HG03139 (cell line): ENCODE results near the gene GNPTAB.
"Not testable (repeated sequence)": the region's sequence is repeated elsewhere in the genome, so short reads cannot be mapped to it uniquely, and the experiment has no call there.

ENCODE experiments used
- ATAC-seq: cut with Tn5 transposase; IDR thresholded peaks from one replicate; pipeline ENCODE4 v1.9.1; 2021; ENCODE audit not compliant: unreplicated experiment

GNPTAB gene

DNA sequence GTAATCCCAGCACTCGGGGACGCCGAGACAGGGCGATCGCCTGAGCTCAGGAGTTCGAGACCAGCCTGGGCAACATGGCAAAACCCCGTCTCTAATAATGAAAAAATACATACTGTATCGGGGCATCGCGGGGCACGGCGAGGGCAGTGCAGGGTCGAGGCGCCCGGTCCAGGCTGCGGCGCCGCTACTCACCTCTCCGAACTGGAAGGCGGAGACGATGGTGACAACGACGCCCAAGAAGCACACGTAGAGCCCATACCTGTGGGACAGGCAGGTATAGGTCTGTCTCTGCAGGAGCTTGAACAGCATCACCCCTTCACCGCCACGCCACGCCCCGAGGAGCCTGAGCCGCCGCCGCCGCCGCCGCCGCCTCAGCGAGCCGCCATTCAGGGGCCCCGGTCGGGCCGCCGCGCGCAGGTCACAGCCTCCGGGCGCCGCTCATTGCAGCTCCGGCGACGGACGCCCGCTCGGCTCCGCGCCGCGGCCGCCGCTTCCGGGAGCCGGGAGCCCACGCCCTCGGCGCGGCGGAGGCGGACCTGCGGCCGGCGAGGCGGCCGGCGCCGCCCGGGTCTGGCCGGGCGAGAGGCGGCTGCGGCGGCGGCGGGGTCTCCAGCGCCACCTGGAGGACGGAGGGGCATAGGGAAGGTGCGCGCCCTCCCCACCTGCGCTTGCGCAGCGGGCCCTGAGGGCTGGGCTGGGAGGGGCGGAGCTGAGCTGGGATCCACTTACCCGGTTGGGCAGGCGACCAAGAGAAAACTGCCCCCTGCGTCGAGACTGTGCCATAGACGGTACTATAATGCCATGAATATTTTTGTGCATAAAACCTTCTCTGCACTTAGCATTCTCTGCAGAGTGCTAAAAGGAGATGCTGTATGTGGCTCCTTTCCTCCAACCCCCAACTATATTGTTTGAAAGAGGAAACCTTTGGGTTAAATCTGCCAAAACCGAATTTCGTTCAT, at the start of gene GNPTAB:
Gene GNPTAB, minus strand, starts transcription at position 593 of the 959 bp plus-strand sequence. Its CDS starts 284 bp downstream, at position 309.
- peak; percentile 95 for ATAC-seq

DNA sequence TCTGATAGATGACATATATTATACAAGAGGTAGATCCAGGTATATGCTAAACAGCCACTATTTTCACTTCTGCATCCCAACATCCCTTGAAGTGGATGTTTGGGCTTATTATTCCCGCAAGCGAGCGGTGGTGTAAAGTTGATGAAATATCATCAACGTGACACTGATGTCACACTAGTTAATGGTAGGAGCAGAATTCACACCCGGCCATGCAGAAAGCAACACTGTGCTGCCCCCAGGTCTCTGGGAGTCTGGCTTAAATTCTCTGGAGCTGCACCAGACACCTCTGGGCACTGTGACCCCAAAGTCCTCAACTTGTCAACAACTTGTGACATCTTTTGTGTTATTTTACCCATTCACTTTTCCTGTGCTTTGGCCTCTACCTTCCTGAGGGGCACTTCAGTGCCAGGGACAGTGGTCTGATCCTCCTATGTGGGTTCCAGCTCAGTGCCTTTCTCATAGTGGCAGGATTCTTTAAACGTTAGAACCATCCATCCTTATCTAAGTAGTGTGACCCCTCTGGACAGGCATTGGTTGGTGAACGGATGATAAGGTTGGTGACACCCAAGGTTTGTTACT, 47.6 kb upstream of the GNPTAB start:
- no peak for ATAC-seq

- peak; percentile 18 for ATAC-seq
These were observed 47.1 kb upstream of the GNPTAB start for GRCh38 chr12:101877806-101878242.

GRCh38 chr12:101876861-101877805, 46.4 kb upstream of the GNPTAB start, which contains the start of gene DRAM1:
Gene DRAM1 (plus strand): TSS chr12:101877580. CDS start chr12:101877790, 210 bp downstream.
- ATAC-seq, result peak; percentile 75

DNA sequence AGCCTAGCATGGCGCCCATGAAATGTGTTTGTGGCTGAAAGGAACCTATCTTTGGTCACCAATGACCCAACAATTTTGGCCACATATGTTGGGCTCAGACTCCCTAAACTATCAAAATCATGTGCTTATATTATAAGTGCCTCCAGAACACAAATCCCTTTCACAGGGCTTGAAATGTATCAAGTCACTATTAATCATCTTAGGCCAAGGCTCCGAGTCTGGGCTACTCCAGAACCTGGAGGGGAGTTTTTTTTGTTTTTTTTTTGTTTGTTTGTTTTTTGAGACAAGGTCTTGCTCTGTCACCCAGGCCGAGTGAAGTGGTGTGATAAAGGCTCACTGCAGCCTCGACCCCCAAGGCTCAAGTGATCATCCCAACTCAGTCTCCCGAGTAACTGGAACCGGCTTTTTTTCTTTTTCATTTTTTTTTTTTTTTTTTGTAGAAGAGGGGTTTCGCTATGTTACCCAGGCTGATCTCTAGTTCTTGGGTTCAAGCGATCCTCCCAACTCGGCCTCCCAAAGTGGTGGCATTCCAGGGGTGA, 45.6 kb upstream of the GNPTAB start:
- no peak for ATAC-seq

GRCh38 chr12:101875162-101875561, 44.4 kb upstream of the GNPTAB start:
- no peak for ATAC-seq

GRCh38 chr12:101870925-101871324, 40.2 kb upstream of the GNPTAB start:
- ATAC-seq, result no peak

- ATAC-seq, result not testable (repeated sequence)
These were observed 36.9 kb upstream of the GNPTAB start for GRCh38 chr12:101867619-101868018.

GRCh38 chr12:101866615-101867373, 36.0 kb upstream of the GNPTAB start:
- ATAC-seq, result no peak

- no peak for ATAC-seq
These were observed 33.2 kb upstream of the GNPTAB start for GRCh38 chr12:101863981-101864380.

- no peak for ATAC-seq
These were observed 31.5 kb upstream of the GNPTAB start for GRCh38 chr12:101862245-101862644.

- ATAC-seq, result not testable (repeated sequence)
These were observed 30.9 kb upstream of the GNPTAB start for GRCh38 chr12:101861688-101862087.

GRCh38 chr12:101859664-101860607, 29.2 kb upstream of the GNPTAB start:
- ATAC-seq, result peak; percentile 38

GRCh38 chr12:101858361-101858760, 27.6 kb upstream of the GNPTAB start:
- no peak for ATAC-seq

GRCh38 chr12:101857043-101857558, 26.3 kb upstream of the GNPTAB start:
- peak; percentile 39 for ATAC-seq

DNA sequence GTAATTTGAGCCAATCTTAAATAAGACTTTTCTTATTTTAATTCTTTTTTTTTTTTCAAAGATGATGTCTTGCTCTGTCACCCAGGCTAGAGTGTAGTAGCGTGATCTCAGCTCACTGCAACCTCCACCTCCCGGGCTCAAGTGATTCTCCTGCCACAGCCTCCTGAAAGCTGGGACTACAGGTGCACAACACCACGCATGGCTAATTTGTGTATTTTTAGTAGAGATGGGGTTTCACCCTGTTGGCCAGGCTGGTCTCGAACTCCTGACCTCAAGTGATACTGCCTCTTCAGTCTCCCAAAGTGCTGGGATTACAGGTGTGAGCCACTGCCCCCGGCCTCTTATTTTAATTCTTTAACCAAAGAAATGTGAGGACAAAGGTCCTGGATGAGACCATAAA, 25.9 kb upstream of the GNPTAB start:
- ATAC-seq, result not testable (repeated sequence)

DNA sequence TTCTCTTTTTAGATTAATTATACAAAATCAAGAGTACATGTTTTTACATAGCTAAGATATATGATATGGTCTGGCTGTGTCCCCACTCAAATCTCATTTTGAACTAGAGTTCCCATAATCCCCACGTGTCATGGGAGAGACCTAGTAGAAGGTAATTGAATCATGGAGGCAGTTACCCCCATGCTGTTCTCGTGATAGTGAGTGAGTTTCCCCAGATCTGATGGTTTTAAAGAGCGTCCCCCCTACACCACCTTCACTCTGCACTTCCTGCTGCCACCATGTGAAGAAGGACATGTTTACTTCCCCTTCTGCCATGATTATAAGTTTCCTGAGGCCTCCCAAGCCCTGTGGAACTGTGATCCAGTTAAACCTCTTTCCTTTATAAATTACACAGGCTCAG, 25.2 kb upstream of the GNPTAB start:
- no peak for ATAC-seq

DNA sequence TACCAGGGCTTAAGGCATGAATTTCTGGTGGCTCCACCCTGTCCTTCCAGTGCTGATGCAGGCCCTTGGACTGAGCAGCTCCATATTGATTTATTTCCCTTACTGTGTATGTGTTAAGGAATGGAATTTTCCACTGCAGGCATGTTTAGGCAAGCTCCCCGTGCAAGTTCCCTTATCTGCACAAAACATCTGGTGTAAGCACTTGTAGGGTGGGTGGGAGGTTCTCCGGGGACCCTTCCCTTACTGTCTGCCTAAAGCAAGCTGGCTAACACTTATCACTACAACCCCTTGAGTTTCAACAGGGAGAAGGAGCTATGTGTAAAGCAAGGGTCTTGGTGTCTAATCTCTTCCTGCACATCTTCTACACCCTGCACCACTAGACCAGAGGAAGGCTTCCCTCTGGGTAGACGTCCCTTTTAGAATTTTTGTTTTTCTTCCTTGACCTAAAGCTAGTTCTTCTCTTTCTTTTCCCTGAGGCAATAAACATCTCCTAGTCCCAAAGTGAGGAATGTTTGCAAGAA, 24.7 kb upstream of the GNPTAB start:
- ATAC-seq, result no peak
